GM18909 (cell line): Measurements from ENCODE around the gene PCBP3.

Experiments
- ATAC-seq: cut with Tn5 transposase; IDR thresholded peaks from one replicate; pipeline ENCODE4 v1.9.1; 2021; ENCODE audit warnings: mild to moderate bottlenecking; ENCODE audit not compliant: unreplicated experiment, poor library complexity

The PCBP3 gene

DNA sequence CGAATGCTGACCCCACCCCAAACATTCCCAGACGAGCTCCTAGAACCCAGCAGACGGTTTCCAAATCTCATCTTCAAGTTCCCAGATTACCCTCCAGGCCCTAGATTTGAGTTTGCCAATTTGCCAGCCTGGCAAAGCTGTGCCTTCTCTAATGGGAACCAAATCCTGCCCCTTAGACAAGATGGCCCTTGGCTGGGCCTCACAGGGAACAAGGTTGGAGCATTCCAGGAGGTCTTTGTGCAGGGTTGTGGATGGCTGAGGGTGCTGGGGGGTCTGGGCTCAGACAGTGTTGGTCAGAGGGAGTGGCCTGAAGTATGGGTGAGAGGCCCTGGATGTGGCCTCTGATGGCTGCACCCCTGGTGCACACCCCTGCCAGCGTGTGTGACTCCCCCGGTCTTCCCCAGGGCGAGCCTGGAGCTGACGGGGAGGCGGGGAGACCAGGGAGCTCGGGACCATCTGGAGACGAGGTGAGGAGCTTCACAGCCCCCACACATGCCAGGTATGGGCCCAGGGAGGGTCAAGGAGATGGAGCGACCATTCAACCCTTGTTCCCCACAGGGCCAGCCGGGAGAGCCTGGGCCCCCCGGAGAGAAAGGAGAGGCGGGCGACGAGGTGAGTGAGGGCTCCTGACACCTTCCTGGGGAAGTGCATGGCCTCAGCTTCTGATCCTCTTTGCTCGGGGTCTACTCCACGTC lies 348.2 kb downstream of the PCBP3 start:
- no peak for ATAC-seq
